LNCaP clone FGC (cell line): Measurements from ENCODE around the gene CHST5.

Experiments
- DNase-seq: peaks from one replicate; pipeline ENCODE4 v3.0.0-alpha.2; 2011; ENCODE audit warnings: low read depth
- H3K4me3 ChIP-seq: 2 replicates; pipeline ENCODE4 v1.5.1; 2011; ENCODE audit warnings: mild to moderate bottlenecking, low read depth, low read length, control low read depth
- CTCF ChIP-seq: IDR thresholded peaks from 2 replicates; pipeline ENCODE4 v1.5.1; 2012; ENCODE audit warnings: mild to moderate bottlenecking; ENCODE audit not compliant: control insufficient read depth, insufficient read depth; ENCODE audit errors: extremely low read depth

The CHST5 gene

DNA sequence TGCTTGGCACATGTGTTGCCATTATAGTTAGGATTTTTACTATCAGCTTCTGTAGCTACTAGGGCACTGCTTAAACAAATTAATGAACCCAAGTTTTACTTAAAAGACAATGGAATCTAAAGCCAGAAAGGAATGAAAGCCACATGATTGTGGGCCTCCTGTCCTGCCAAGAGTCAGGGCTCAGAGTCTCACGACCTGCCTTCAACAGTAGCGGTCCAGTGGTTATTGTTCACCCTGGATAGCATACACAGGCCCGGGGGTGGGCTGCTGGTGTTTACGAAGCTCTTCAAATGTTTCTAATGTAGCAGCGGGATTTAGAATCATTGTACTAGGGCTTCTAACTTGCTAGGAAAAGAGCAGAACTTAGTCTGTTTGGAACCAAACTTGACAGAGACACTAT is 38.0 kb upstream of the CHST5 start:
- DNase-seq = no peak
- TF ChIP-seq CTCF = no peak
- no peak overlapping the region for H3K4me3 ChIP-seq

GRCh38 chr16:75572864-75573542 is 37.1 kb upstream of the CHST5 start:
- no peak overlapping the region for H3K4me3 ChIP-seq
- DNase-seq = no peak

GRCh38 chr16:75570396-75571065 is 34.6 kb upstream of the CHST5 start:
- DNase-seq = no peak
- no peak overlapping the region for H3K4me3 ChIP-seq
- no peak for TF ChIP-seq CTCF

More at GRCh38 chr16:75572864-75573542, 37.1 kb upstream of the CHST5 start:
- no peak for TF ChIP-seq CTCF

DNA sequence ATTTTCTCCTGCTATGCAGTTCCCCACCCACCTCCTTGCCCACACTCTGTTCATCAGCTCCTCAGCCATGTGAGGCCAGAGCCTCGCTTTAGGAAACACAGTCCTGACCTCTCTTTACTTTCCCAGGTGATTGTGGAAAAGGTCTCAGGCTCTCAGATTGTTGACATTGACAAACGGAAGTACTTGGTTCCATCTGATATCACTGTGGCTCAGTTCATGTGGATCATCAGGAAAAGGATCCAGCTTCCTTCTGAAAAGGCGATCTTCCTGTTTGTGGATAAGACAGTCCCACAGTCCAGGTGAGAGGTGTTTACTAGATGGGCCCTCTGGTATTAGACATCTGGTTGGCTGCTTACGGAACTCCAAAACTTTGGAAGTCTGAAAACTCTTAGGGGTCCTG is 32.0 kb upstream of the CHST5 start:
- DNase-seq = peak; percentile 73
- peak overlapping the region; percentile 93 for H3K4me3 ChIP-seq
- no peak for TF ChIP-seq CTCF

- peak overlapping the region; percentile 93 for H3K4me3 ChIP-seq
- no peak for DNase-seq
- TF ChIP-seq CTCF = no peak
Measured at GRCh38 chr16:75566758-75567255, 30.9 kb upstream of the CHST5 start.

DNA sequence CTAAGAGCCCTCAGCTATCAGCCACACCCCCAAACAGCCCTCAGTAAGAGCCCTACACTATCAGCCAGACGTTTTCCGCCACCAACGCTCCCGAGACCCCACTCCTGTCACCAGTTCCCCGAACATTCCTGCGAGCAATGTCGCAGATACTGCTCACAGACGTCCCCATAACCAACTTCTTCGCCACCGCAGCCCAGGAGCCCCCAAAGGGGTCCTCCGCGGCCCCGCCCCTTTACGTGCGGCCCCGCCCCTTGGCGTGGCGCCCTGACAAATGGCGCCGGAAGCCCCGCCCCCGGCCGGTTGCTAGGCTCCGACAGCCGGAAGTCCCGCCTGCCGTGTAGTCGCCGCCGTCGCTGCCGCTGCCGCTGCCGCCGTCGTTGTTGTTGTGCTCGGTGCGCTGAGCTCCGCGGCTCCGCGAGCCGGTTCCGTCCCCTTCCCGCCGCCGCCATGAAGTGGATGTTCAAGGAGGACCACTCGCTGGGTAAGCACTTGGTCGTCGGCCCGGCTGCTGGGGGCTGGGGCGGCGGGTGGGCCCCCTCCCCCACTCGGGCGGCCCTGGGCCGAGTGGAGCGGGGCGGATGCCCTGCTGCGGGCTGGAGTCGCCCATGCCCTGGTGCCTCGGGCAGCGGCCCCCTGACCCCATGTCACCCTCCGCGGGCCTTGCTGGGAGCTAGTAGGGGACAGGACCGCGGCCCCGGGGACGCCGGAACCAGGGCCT is 30.3 kb upstream of the CHST5 start, which contains the start of gene GABARAPL2:
GABARAPL2 (plus strand) TSS at position 340 of the 718 bp plus-strand sequence; CDS start at position 448, 108 bp downstream.
- H3K4me3 ChIP-seq = peak within 1 kb of the TSS; percentile 93
- no peak for TF ChIP-seq CTCF
- no peak for DNase-seq
